ENCODE data around the gene ZNF630.
"Not testable (repeated sequence)": the region's sequence is repeated elsewhere in the genome, so short reads cannot be mapped to it uniquely, and the experiment has no call there.

ZNF630 gene

DNA sequence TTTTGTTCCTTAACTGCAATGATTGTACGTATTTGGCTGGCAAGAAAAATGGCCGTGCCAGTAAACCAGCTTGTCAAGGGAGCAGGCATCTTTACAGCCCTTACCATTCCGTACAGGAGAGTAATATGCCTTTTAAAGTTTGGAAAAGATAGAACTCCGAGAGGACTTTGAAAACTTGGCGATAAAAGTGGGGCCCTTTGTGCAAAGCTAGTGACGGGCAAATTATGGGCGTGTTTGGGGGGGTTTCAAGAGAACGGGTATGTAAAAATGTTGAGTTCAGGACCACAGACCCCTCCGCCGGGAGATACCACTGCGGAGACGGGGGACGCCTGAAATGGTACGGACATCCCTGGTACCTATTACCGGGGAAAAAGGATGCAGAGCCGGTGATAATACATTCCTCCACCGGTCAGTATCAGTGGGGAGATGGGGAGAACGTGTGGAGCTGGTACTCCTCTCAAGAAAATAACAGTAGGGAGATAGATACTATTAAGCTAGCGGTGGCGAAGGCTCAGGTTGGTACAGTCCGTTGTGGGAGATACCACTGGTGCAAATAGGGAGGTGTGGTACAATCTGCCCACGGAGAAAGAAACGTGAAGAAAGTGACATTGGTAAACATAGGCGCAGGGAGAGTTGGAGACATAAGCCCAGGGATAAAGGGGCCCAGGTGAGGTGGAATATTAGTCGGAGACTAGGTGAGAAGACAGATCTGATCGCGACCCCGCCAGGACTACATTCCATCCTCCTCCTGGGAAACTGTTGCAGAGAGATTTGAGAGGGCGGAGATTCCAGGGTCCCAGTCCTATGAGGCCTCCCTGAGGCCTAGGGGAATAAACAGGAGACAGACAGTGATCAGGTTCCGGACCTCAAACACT, 50.2 kb downstream of the ZNF630 start:
- peak; percentile 65 for ATAC-seq (replicated peaks)
- peak overlapping the region; percentile 95 to 97 for H3K4me3 Mint-ChIP-seq
- H3K27me3 Mint-ChIP-seq, result no peaks in the 10 kb centered on the region
- H3K9me3 Mint-ChIP-seq, result no peaks in the 10 kb centered on the region
- DNase-seq, result peak; percentile 75 to 80 (median 75)
- H3K27ac Mint-ChIP-seq, result peak overlapping the region; percentile 96 to 98
- H3K4me1 Mint-ChIP-seq (ENCODE audit: low read depth in 2 of 2), result peaks cover 8 to 9% of the 10 kb centered on the region in 2 donors
- no peaks in the 10 kb centered on the region for H3K36me3 Mint-ChIP-seq (ENCODE audit: insufficient read depth)

DNA sequence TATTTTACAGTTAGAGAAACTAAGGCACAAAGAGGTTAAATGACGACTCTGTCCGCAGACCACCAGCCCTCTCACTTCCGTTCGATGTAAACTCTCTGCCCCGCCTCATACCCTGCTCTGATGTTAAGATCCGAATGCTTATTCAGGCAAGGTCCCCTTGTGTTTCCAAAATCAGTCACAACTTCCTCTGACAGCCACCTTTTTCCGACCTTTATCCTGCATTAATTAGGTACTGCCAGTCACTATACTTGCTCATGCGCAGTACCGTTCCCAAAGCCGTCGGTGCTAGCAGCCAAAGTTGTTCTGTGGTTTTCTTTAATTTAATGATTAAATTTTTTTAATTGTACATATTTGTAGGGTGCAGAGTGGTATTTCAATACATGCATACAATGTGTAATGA, 51.0 kb downstream of the ZNF630 start:
- H3K36me3 Mint-ChIP-seq (ENCODE audit: insufficient read depth); H3K27me3 Mint-ChIP-seq; DNase-seq; H3K4me1 Mint-ChIP-seq (ENCODE audit: low read depth in 2 of 2); H3K9me3 Mint-ChIP-seq: not testable (repeated sequence)
- peak; percentile 18 for ATAC-seq (replicated peaks)
- H3K4me3 Mint-ChIP-seq, result peak overlapping the region; percentile 95 to 97
- H3K27ac Mint-ChIP-seq, result peak overlapping the region; percentile 96 to 98

DNA sequence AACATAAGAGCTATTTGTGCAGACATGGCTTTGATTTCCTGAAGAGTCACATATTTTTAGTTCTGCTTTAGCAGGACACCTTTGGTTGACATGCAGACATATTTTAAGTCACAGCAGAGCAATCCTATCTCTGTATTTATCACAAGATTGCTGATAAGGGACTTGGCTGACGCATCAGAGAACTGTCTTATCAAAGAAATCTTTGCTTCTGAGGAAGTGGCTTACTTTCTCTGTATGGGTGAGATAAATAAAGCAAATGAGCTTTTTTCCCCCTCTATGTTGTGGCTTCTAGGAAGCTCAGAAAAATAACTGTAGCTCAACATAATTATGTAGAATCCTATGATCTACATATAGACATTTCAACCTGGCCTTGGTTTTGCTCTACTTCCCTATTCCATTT, 51.5 kb downstream of the ZNF630 start:
- not testable (repeated sequence) for H3K36me3 Mint-ChIP-seq (ENCODE audit: insufficient read depth); H3K9me3 Mint-ChIP-seq; H3K27ac Mint-ChIP-seq; DNase-seq; H3K27me3 Mint-ChIP-seq; H3K4me1 Mint-ChIP-seq (ENCODE audit: low read depth in 2 of 2); H3K4me3 Mint-ChIP-seq
- peak; percentile 63 for ATAC-seq (replicated peaks)

DNA sequence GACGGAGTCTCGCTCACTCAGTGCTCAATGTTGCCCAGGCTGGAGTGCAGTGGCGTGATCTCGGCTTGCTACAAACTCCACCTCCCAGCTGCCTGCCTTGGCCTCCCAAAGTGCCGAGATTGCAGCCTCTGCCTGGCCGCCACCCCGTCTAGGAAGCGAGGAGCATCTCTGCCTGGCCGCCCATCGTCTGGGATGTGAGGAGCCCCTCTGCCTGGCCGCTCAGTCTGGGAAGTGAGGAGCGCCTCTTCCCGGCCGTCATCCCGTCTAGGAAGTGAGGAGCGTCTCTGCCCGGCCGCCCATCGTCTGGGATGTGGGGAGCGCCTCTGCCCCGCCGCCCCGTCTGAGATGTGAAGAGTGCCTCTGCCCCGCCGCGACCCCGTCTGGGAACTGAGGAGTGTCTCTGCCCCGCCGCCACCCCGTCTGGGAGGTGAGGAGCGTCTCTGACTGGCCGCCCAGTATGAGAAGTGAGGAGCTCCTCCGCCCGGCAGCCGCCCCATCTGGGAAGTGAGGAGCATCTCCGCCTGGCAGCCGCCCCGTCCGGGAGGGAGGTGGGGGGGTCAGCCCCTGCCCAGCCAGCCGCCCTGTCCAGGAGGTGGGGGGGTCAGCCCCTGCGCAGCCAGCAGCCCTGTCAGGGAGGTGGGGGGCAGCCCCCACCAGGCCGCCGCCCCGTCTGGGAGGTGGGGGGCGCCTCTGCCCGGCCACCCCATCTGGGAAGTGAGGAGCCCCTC, 54.7 kb downstream of the ZNF630 start:
- H3K9me3 Mint-ChIP-seq; H3K27ac Mint-ChIP-seq; H3K36me3 Mint-ChIP-seq (ENCODE audit: insufficient read depth); H3K27me3 Mint-ChIP-seq; ATAC-seq (replicated peaks); DNase-seq; H3K4me3 Mint-ChIP-seq; H3K4me1 Mint-ChIP-seq (ENCODE audit: low read depth in 2 of 2): not testable (repeated sequence)

DNA sequence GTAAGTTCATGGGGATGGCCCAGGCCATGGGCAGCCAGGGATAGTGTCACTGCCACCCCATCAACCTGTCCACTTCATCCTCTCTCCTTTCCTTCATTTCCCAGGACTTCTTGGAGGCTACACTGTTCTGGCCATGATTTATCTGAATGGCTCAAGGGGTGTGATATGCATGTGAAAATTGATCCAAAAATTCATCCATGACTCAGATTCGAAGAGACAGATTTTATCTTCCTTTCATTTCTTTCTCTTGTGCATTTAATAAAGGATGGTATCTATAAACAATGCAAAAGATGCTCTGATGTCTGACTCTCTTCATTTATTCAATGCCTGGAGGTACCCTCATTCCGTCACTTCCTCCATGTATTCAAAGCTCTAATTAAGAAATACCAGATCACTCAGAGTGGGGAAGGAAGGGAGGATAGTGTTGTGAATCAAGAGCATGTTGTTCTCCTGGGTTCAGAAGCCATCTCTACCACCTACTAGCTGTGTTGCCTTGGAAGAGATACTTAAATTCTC, 61.9 kb downstream of the ZNF630 start:
- H3K27me3 Mint-ChIP-seq; DNase-seq; H3K4me1 Mint-ChIP-seq (ENCODE audit: low read depth in 2 of 2); H3K27ac Mint-ChIP-seq; H3K36me3 Mint-ChIP-seq (ENCODE audit: insufficient read depth); H3K9me3 Mint-ChIP-seq; H3K4me3 Mint-ChIP-seq; ATAC-seq (replicated peaks): not testable (repeated sequence)
